ENCODE results near the gene FAM90A26. TPM values are rescaled to one million over a fixed set of nuclear protein-coding genes. Genes with fewer than 3 reads are reported as not detected.
A peak's percentile ranks its signal among the peaks of the same experiment; 100 is the strongest.
"Not testable (repeated sequence)": the region's sequence is repeated elsewhere in the genome, so short reads cannot be mapped to it uniquely, and the experiment has no call there.

FAM90A26 gene
- total RNA-seq, 2 donors from 2014 or later, result not detected

DNA sequence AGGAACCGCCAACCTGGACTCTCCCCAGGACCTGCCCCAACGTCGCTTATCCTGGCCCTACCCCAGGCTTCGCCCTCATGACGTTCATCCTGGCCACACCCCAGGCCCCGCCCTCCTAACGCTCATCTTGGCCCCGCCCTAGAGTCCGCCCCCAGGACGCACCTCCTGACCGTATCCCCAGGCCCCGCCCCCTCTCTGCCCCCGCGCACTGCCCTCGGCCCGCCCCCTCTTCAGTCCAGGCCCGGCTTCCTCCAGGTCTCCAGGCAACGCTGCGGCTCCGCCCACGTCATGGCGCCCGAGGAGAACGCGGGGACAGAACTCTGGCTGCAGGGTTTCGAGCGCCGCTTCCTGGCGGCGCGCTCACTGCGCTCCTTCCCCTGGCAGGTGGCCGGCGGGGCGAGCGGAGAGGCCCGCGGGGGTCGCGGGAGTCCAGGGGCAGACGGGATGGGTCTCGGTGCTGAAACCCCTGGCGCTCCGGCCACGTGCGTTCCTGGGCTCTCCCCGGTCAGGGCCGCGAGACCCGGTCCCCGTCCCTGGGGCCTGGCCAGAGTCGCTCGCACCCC lies 17.1 kb upstream of the FAM90A26 start:
- H3K27me3 ChIP-seq (replicated peaks; ENCODE audit: insufficient read depth); H3K9me3 ChIP-seq; intact Hi-C loops (cut with DNase I); H3K4me1 ChIP-seq (replicated peaks); H3K36me3 ChIP-seq: not testable (repeated sequence)
- Histone ChIP-seq H3K4me3 (peak overlapping the region; percentile 66 to 68), H3K27ac (peak overlapping the region; percentile 68 to 84)
- DNase-seq (ENCODE audit: low spot score), result peak; percentile 99
- WGBS, result 2% methylated on average over 21 of the region's 53 CpGs
- TF ChIP-seq, protein P1, sequence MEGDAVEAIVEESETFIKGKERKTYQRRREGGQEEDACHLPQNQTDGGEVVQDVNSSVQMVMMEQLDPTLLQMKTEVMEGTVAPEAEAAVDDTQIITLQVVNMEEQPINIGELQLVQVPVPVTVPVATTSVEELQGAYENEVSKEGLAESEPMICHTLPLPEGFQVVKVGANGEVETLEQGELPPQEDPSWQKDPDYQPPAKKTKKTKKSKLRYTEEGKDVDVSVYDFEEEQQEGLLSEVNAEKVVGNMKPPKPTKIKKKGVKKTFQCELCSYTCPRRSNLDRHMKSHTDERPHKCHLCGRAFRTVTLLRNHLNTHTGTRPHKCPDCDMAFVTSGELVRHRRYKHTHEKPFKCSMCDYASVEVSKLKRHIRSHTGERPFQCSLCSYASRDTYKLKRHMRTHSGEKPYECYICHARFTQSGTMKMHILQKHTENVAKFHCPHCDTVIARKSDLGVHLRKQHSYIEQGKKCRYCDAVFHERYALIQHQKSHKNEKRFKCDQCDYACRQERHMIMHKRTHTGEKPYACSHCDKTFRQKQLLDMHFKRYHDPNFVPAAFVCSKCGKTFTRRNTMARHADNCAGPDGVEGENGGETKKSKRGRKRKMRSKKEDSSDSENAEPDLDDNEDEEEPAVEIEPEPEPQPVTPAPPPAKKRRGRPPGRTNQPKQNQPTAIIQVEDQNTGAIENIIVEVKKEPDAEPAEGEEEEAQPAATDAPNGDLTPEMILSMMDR (IDR thresholded peaks at IDR 0.05), result peak in 1 of 4 experiments; percentile 26
- peak; percentile 51 for TF ChIP-seq POLR2A (IDR thresholded peaks at IDR 0.05)

DNA sequence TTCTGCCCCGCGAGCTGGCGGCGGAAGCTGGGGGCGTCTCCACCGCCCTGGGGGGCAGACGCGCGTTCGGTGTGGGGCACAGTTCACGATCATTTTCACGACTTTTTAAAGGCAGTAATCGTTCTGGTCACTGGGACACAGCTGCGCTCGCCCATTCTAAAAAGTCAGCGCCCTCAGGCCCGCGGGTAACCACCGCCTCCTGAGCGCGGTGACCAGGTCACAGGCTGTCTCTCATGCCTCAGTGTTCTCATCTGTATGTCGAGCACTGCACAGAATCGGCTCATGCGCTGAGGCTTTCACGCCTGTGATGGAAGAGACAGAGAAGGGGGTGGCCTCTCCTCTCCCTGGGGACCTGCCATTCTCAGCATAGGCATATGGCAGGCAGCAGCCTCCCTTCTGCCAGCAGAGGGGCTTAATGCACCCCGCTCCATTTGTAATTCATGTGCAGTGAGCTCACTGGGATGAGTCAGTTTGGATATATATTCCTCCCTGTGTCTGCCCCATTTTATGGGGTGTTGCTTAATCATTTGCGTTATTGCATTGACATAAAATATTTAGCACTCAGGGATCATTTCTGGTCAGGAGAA lies 16.5 kb upstream of the FAM90A26 start:
- intact Hi-C loops (cut with DNase I); DNase-seq (ENCODE audit: low spot score): not testable (repeated sequence)
- 3% methylated on average over 25 of the region's 27 CpGs for WGBS

DNA sequence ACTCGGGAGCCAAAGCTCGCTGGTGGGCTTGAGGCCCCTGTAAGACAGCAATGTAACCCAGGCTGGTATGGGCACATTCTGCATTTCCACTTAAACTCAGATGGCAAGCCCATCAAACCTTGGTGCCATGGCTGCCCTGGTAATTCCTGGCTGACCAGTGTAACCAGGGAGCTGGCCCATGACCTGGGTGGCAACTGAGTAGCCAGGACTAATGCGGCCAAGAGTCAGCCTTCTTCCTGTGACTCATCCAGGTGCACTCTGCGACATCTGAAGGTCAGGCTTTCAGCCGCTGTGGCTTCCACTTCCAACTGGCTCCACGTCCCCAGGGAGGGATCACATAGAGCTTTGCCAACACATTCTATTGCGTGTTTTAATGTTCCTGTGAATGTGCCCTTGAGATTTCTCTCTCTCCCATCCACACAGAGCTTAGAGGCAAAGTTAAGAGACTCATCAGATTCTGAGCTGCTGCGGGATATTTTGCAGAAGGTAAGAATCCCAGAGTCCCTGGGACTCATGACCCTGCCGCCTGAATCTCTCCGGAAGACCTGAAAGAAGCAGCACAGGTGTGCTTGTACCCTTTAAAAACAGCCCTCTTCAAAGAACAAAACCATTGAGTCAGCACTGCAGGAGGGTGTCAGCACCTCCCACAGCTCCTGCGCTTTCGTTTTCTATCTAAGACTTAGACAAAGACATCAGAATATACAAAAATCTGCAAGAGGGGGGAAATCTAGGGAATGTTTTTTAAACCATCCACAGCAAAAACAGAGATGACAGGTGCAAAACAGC lies 14.9 kb upstream of the FAM90A26 start:
- H3K4me3 ChIP-seq; DNase-seq (ENCODE audit: low spot score); intact Hi-C loops (cut with DNase I); H3K27ac ChIP-seq; H3K9me3 ChIP-seq; H3K36me3 ChIP-seq; H3K27me3 ChIP-seq (replicated peaks; ENCODE audit: insufficient read depth); H3K4me1 ChIP-seq (replicated peaks): not testable (repeated sequence)
- WGBS, result 85% methylated on average over 12 of the region's 12 CpGs

More for the DNA sequence above, 16.5 kb upstream of the FAM90A26 start:
- peak overlapping the region; percentile 66 to 68 for H3K4me3 ChIP-seq
- peak overlapping the region; percentile 68 to 84 for H3K27ac ChIP-seq
- H3K4me1 ChIP-seq (replicated peaks); H3K27me3 ChIP-seq (replicated peaks; ENCODE audit: insufficient read depth); H3K36me3 ChIP-seq; H3K9me3 ChIP-seq: not testable (repeated sequence)

DNA sequence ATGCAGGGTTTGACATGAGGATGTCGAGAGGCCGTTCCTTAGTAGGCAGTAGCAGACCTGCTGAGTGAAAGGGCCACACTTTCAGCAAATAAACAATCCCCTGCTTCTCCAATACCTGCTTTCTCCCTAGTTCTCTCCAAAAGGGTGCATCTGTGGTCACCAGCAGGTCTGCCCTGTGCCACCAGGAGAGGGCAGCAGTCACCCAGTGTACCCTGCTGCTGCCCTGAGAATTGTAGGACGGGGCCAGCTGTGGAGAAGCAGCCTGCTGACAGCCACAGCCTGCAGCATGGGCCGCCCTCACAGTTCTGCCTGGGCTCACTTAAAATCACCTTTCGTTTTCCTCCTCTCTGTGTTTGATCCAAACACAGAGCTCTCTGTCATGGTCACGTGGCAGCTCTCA lies 11.8 kb upstream of the FAM90A26 start:
- H3K27me3 ChIP-seq (replicated peaks; ENCODE audit: insufficient read depth); H3K36me3 ChIP-seq; intact Hi-C loops (cut with DNase I); H3K9me3 ChIP-seq; DNase-seq (ENCODE audit: low spot score); H3K27ac ChIP-seq; H3K4me1 ChIP-seq (replicated peaks); H3K4me3 ChIP-seq: not testable (repeated sequence)
- WGBS, result 6% methylated on average over 3 of the region's 6 CpGs

DNA sequence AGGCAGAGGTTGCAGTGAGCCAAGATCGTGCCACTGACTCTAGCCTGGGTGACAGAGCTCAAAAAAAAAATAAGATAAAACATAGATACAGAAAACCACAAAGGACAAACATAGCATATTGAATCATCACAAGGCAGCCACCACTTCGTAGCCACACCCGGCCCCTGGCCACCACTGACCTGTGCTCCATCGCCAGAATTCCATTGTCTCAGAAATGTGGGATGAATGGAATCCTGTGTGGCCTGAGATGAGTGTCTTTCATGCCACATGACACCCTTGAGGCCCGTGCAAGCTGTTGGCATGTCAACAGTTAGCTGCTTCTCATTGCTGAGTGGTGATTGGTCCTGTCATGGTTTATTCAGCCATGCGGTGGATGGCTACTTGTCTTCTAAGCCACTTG lies 10.2 kb upstream of the FAM90A26 start:
- H3K9me3 ChIP-seq; H3K27me3 ChIP-seq (replicated peaks; ENCODE audit: insufficient read depth); H3K4me1 ChIP-seq (replicated peaks); H3K4me3 ChIP-seq; H3K36me3 ChIP-seq; intact Hi-C loops (cut with DNase I); DNase-seq (ENCODE audit: low spot score); H3K27ac ChIP-seq: not testable (repeated sequence)
- WGBS, result no CpG with 5 or more reads among the region's 6 CpGs

DNA sequence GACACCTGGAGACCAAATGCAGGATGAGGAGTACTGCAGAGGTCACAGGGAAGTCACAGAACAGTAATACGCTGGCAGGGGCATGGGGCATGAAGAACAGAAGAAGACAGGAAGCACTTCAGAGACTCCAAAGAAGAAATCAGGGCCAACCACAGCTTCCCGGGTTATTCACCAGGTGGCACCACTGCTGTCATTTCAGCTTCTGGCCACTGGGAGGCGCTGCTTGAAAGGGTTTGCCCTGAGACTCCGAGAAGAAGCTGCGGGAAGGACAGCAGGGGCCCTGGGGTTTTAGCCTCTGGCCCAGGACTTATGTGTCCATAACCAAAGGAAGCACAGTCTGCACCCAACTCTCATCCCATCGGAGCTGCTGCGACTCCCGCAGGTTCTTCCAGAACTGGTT lies 4.2 kb upstream of the FAM90A26 start:
- H3K36me3 ChIP-seq; intact Hi-C loops (cut with DNase I): not testable (repeated sequence)
- WGBS, result no CpG with 5 or more reads among the region's 8 CpGs

DNA sequence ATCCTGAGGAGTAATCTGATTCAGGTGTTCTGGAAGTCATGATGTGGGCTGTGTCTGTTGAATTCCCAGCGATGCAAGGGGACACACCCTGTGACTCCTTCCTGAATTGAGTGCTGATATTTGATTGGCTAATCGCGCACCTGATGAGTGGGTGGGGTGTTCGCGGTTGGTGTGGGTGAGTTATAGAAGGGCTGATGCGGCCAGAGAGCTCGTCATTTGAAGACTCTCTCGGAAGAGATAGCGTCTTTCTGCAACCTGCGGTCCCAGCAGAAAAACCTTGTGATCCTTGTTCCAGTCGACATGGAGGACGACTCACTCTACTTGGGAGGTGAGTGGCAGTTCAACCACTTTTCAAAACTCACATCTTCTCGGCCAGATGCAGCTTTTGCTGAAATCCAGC lies 40.1 kb downstream of the FAM90A26 start, which contains the start of gene USP17L10:
Gene USP17L10, plus strand, starts transcription at position 301 of the 400 bp plus-strand sequence. Its CDS starts 0 bp downstream, at position 301.
- H3K4me1 ChIP-seq (replicated peaks); H3K9me3 ChIP-seq; intact Hi-C loops (cut with DNase I); H3K36me3 ChIP-seq; DNase-seq (ENCODE audit: low spot score); H3K27me3 ChIP-seq (replicated peaks; ENCODE audit: insufficient read depth); H3K27ac ChIP-seq; H3K4me3 ChIP-seq: not testable (repeated sequence)
- no CpG with 5 or more reads among the region's 13 CpGs for WGBS

More for the DNA sequence above, 4.2 kb upstream of the FAM90A26 start:
- not testable (repeated sequence) for H3K4me3 ChIP-seq; H3K27me3 ChIP-seq (replicated peaks; ENCODE audit: insufficient read depth); DNase-seq (ENCODE audit: low spot score); H3K9me3 ChIP-seq; H3K4me1 ChIP-seq (replicated peaks); H3K27ac ChIP-seq

DNA sequence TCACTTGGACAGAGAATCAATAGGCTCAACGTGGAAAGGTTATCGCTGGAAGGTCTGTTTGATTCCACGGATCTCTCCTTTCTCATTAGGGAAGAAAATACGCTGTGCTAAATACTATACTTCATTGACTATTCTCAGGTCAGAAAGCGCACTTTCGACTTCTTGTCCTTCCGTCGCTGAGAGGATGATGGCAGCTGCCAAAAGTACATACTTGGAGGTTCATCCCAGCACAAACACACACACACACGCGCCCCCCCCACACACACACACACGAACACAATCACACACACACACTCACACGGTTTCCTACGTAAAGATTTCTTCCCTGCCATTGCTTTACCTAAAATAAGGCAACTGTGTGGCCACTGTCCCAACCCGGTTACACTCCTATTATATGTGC lies 44.5 kb downstream of the FAM90A26 start:
- H3K4me3 ChIP-seq; intact Hi-C loops (cut with DNase I); H3K27ac ChIP-seq; H3K36me3 ChIP-seq; H3K4me1 ChIP-seq (replicated peaks); H3K27me3 ChIP-seq (replicated peaks; ENCODE audit: insufficient read depth); H3K9me3 ChIP-seq: not testable (repeated sequence)
- peak; percentile 2 for DNase-seq (ENCODE audit: low spot score)
- WGBS, result 76% methylated on average over 9 of the region's 14 CpGs

DNA sequence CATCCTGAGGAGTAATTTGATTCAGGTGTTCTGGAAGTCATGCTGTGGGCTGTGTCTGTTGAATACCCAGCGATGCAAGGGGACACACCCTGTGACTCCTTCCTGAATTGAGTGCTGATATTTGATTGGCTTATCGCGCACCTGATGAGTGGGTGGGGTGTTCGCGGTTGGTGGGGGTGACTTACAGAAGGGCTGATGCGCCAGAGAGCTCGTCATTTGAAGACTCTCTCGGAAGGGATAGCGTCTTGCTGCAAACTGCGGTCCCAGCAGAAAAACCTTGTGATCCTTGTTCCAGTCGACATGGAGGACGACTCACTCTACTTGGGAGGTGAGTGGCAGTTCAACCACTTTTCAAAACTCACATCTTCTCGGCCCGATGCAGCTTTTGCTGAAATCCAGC lies 44.9 kb downstream of the FAM90A26 start, which contains the start of gene USP17L11:
Gene USP17L11, plus strand, starts transcription at position 301 of the 400 bp plus-strand sequence. Its CDS starts 0 bp downstream, at position 301.
- H3K27me3 ChIP-seq (replicated peaks; ENCODE audit: insufficient read depth); DNase-seq (ENCODE audit: low spot score); H3K4me1 ChIP-seq (replicated peaks); H3K36me3 ChIP-seq; intact Hi-C loops (cut with DNase I); H3K4me3 ChIP-seq; H3K9me3 ChIP-seq; H3K27ac ChIP-seq: not testable (repeated sequence)
- WGBS, result no CpG with 5 or more reads among the region's 14 CpGs

DNA sequence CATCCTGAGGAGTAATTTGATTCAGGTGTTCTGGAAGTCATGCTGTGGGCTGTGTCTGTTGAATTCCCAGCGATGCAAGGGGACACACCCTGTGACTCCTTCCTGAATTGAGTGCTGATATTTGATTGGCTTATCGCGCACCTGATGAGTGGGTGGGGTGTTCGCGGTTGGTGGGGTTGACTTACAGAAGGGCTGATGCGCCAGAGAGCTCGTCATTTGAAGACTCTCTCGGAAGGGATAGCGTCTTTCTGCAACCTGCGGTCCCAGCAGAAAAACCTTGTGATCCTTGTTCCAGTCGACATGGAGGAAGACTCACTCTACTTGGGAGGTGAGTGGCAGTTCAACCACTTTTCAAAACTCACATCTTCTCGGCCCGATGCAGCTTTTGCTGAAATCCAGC lies 49.6 kb downstream of the FAM90A26 start, which contains the start of gene USP17L12:
Gene USP17L12, plus strand, starts transcription at position 301 of the 400 bp plus-strand sequence. Its CDS starts 0 bp downstream, at position 301.
- WGBS, result no CpG with 5 or more reads among the region's 13 CpGs

DNA sequence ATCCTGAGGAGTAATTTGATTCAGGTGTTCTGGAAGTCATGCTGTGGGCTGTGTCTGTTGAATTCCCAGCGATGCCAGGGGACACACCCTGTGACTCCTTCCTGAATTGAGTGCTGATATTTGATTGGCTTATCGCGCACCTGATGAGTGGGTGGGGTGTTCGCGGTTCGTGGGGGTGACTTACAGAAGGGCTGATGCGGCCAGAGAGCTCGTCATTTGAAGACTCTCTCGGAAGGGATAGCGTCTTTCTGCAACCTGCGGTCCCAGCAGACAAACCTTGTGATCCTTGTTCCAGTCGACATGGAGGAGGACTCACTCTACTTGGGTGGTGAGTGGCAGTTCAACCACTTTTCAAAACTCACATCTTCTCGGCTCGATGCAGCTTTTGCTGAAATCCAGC lies 54.4 kb downstream of the FAM90A26 start, which contains the start of gene USP17L13:
Gene USP17L13, plus strand, starts transcription at position 301 of the 400 bp plus-strand sequence. Its CDS starts 0 bp downstream, at position 301.
- intact Hi-C loops (cut with DNase I); H3K27ac ChIP-seq; H3K9me3 ChIP-seq; DNase-seq (ENCODE audit: low spot score); H3K36me3 ChIP-seq; H3K4me1 ChIP-seq (replicated peaks); H3K27me3 ChIP-seq (replicated peaks; ENCODE audit: insufficient read depth); H3K4me3 ChIP-seq: not testable (repeated sequence)
- WGBS, result no CpG with 5 or more reads among the region's 14 CpGs

More for the DNA sequence above, 49.6 kb downstream of the FAM90A26 start, which contains the start of gene USP17L12:
- H3K4me3 ChIP-seq; H3K4me1 ChIP-seq (replicated peaks); DNase-seq (ENCODE audit: low spot score); H3K27ac ChIP-seq; H3K36me3 ChIP-seq; H3K9me3 ChIP-seq; H3K27me3 ChIP-seq (replicated peaks; ENCODE audit: insufficient read depth); intact Hi-C loops (cut with DNase I): not testable (repeated sequence)

Measured in prostate gland (tissue), 2 donors.